ENCODE data around the gene CCNYL1.

Gene CCNYL1

GRCh38 chr2:207766041-207766551, 54.7 kb downstream of the CCNYL1 start:
- peak in 1 of 2 donors; percentile 20 for DNase-seq

GRCh38 chr2:207766697-207767460, 55.4 kb downstream of the CCNYL1 start:
- no peak for DNase-seq

GRCh38 chr2:207767461-207768167, 56.2 kb downstream of the CCNYL1 start:
- DNase-seq, result peak in 1 of 2 donors; percentile 33

- DNase-seq, result peak; percentile 34 to 37
Measured at GRCh38 chr2:207768168-207768865, 56.9 kb downstream of the CCNYL1 start.

GRCh38 chr2:207768866-207769596, 57.6 kb downstream of the CCNYL1 start:
- peak in 1 of 2 donors; percentile 13 for DNase-seq

- peak in 1 of 2 donors; percentile 13 for DNase-seq
Measured at GRCh38 chr2:207770602-207771404, 59.4 kb downstream of the CCNYL1 start.

- DNase-seq, result no peak
Measured at GRCh38 chr2:207771421-207771820, 60.0 kb downstream of the CCNYL1 start.

GRCh38 chr2:207772081-207772843, 60.8 kb downstream of the CCNYL1 start:
- DNase-seq, result peak; percentile 15 to 37

GRCh38 chr2:207772844-207773205, 61.4 kb downstream of the CCNYL1 start:
- no peak for DNase-seq

GRCh38 chr2:207775473-207775872, 64.0 kb downstream of the CCNYL1 start:
- DNase-seq, result no peak

- DNase-seq, result no peak
Measured at GRCh38 chr2:207777124-207777523, 65.7 kb downstream of the CCNYL1 start.

- no peak for DNase-seq
Measured at GRCh38 chr2:207778298-207778882, 67.0 kb downstream of the CCNYL1 start.

GRCh38 chr2:207779523-207779922, 68.1 kb downstream of the CCNYL1 start:
- DNase-seq, result no peak

GRCh38 chr2:207782238-207783030, 71.0 kb downstream of the CCNYL1 start:
- DNase-seq, result no peak

- no peak for DNase-seq
Measured at GRCh38 chr2:207783514-207783913, 72.1 kb downstream of the CCNYL1 start.

GRCh38 chr2:207784898-207785297, 73.5 kb downstream of the CCNYL1 start:
- DNase-seq, result no peak

- DNase-seq, result peak; percentile 42 to 72
Measured at GRCh38 chr2:207787017-207787416, 75.6 kb downstream of the CCNYL1 start.

GRCh38 chr2:207787800-207788199, 76.4 kb downstream of the CCNYL1 start:
- no peak for DNase-seq

- no peak for DNase-seq
Measured at GRCh38 chr2:207790898-207791297, 79.5 kb downstream of the CCNYL1 start.
